ENCODE data around the gene TSHZ2.

DNA sequence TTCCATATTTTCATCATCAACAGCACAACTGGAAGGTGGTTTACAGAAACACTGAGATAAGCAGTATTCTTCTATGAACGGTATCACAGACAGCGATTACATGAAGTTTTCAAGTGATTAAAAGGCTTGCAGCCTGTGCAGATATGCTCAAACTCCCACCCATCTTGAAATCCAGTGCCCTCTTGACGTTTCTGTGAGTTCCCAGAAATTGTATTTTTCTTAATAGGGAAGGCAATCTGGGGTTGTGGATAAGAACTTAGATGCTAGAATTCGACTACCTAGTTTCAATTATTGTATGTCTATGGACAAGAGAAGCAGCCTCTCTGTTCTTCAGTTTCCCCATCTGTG is 331.2 kb downstream of the TSHZ2 start:
- TF ChIP-seq TAF1 (IDR thresholded peaks at IDR 0.05; ENCODE audit: borderline replicate concordance, low read depth, low read length) (no peak), POLR2A (IDR thresholded peaks at IDR 0.05; ENCODE audit: low read depth, low read length) (no peak), POLR2AphosphoS5 (IDR thresholded peaks at IDR 0.05; ENCODE audit: low read depth, low read length) (no peak)

Measured in GM12892 (cell line).